ENCODE data around the gene TRMT13.
"Not testable (repeated sequence)": the region's sequence is repeated elsewhere in the genome, so short reads cannot be mapped to it uniquely, and the experiment has no call there.

The TRMT13 gene

GRCh38 chr1:100162881-100163280 is 29.9 kb downstream of the TRMT13 start:
- DNase-seq (ENCODE audit: low spot score) = no peak

- peak; percentile 15 for DNase-seq (ENCODE audit: low spot score)
Measured at GRCh38 chr1:100164216-100164615, 31.3 kb downstream of the TRMT13 start.

DNA sequence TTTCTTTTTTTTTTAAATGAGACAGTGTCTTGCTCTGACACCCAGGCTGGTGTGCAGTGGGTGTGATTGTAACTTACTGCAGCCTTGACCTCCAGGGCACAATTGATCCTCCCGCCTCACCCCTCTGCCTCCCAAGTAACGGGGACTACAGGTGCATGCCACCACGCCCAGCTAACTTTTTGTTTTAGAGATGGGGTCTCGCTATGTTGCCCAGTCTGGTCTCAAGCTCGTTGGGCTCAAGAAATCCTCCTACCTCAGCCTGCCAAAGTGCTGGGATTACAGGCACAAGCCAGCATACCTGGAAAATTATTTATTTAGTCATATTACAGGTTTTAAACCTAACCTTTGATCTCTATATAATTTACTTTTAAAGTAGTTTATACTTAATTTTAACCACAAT is 31.7 kb downstream of the TRMT13 start:
- DNase-seq (ENCODE audit: low spot score) = no peak

DNA sequence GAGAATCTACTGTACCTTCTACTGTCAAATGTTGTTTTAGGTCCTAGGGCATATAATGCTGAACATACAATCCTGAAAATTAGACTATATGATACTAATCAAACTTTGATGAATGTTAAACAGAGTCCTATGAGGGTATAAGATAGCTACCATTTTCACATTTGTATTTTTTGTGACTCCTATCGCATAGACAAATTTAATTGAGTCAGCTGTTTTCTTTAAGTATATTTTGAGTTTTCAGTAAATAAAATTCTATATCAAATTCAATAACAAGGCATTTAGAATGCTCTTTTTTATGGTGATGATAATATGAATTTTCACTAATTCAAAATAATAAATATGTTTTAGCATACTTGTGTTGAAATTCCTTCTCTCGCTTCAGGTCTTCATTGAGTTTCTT is 35.1 kb downstream of the TRMT13 start:
- no peak for DNase-seq (ENCODE audit: low spot score)

DNA sequence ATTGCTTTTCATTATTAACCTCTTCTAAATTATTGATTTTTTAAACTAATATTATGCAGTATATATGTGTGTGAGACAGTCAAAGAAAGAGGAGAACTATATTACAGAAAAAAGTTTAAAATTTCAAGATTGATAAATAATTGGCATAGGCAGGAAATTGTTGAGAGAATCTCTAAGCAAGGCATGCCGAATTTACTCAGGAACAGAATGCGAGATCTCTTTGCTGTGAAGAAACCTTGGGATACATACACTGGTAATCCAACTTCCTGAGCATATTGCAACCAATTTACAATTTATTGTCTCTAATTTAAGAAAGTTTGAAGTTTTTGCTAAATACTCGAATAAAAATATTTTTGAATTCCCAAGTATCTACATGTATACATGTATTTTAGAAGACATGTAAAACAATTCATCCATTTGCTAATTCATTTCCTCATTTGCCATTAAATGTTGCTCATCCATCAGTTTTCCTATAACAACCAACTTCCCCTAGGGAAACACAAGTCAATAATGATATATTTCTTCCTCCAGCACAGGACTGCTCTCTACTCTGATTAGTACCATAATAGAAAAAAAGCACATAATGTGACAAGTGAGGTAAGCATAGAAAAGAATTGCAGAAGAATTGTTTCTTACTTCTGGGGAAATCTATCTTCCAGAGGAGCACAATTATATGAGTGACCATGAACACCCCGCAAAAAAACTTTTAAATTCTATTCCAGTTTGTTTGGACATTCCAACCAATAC is 44.5 kb downstream of the TRMT13 start:
- DNase-seq (ENCODE audit: low spot score) = no peak

DNA sequence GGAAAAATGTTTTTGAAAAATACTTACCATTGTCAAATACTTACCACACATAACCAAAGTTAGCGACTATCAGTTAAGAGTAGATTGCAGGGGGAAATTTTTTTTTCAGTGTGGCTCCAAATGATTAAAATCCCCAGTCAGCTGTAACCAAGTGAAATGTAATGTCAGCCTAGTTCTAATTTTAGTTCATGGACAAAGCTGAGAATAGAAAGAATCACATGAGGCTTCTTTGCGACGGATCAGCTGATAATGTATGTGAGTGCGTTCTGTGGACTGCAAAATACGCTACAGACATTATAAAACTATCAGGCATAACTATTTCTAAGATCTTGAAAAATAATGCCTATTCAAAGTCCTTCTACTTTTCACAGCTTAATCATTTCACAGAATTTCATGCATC is 45.1 kb downstream of the TRMT13 start, which contains the start of gene LRRC39:
TSS of gene LRRC39 (minus strand) at position 166 of the 400 bp plus-strand sequence. CDS start 9,740 bp downstream, outside the sequence.
- peak; percentile 12 for DNase-seq (ENCODE audit: low spot score)

- DNase-seq (ENCODE audit: low spot score) = no peak
Measured at GRCh38 chr1:100183370-100183769, 50.4 kb downstream of the TRMT13 start.

DNA sequence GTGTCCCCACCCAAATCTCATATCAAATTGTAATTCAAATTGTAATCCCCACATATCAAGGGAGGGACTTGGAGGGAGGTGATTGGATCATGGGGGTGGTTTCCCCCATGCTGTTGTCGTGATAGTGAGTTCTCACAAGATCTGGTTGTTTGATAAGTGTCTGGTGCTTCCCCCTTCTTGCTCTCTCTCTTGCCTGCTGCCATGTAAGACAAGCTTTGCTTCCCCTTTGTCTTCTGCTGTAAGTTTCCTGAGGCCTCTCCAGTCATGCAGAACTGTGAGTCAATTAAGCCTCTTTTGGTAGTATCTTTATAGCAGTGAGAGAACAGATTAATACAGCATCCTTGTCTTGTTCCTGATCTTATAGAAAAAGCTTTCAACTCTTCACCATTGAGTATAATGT is 51.6 kb downstream of the TRMT13 start:
- no peak for DNase-seq (ENCODE audit: low spot score)

DNA sequence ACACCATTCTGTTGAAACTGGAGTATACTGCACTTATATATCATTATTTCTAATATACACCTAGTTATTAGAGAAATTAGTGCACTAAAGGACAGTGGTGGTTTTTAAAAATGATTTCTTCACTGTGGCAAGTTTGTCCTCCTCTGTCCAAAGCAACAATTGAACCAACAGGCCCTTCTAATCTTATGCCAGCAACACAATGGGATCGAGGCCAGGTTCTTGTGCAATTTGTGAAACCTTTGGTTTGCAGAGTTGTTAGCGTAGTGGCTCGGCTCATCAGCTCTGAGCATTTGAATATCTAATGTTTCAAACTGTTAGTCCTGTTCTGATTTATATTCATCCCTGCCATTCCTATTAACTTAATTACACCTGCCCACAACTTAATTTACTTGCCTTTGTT is 54.9 kb downstream of the TRMT13 start:
- peak; percentile 29 for DNase-seq (ENCODE audit: low spot score)

DNA sequence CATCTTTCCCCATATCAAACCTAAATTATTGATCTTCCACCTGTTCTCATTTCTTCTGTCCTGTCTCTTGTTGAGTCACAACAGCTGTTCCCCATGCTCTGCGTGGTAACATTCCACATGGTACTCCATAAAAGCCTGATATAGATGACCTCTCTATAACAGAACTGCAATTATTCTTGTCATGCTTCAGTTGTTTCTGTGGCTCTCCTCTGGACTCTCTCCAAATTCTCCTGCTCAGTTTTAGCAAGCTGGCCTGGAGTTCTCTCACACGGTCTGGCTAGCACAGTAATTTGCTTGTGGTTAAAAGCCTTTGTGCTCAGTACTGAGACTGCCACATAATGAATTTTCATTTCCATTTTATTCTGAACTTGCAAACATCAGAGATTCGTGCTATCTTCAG is 55.7 kb downstream of the TRMT13 start:
- DNase-seq (ENCODE audit: low spot score) = peak; percentile 75

- DNase-seq (ENCODE audit: low spot score) = no peak
Measured at GRCh38 chr1:100198596-100198995, 65.6 kb downstream of the TRMT13 start.

GRCh38 chr1:100200060-100200459 is 67.1 kb downstream of the TRMT13 start:
- not testable (repeated sequence) for DNase-seq (ENCODE audit: low spot score)

Data from putamen (tissue), 1 donor.